Mesenteric fat pad (tissue), 1 donor: ENCODE data around the gene ANKRD18B. TPM values are rescaled to one million over a fixed set of nuclear protein-coding genes. Genes with fewer than 3 reads are reported as not detected.
"Not testable (repeated sequence)": the region's sequence is repeated elsewhere in the genome, so short reads cannot be mapped to it uniquely, and the experiment has no call there.

Source experiments
- DNase-seq: peaks from one replicate; pipeline ENCODE4 v3.0.0-alpha.2; 2020; ENCODE audit warnings: low spot score
- long read RNA-seq: library from polyadenylated mRNA; unstranded; transcript quantifications from one replicate; pipeline ENCODE4 v2.0.0, GENCODE V29; 2020
- total RNA-seq: library from RNA; stranded (reverse); fragmentation: NEBNext Ultra II Directional; extraction: Animal tissue kit (Norgen Biotek cat#: 25700); gene quantifications from one replicate; pipeline ENCODE4 v1.2.1, GENCODE V29; 2021
- donor health status: DM: yes; HTN: yes; CAD: no.

ANKRD18B gene
- total RNA-seq: not detected
- long read RNA-seq: 0 reads

GRCh38 chr9:33523397-33524305, at the start of gene ANKRD18B:
ANKRD18B (plus strand) TSS chr9:33524251; CDS start chr9:33524490, 239 bp downstream.
- not testable (repeated sequence) for DNase-seq

- DNase-seq: no peak
These were observed 48.7 kb upstream of the ANKRD18B start for GRCh38 chr9:33475357-33475756.

- peak; percentile 37 for DNase-seq
These were observed 47.5 kb upstream of the ANKRD18B start for GRCh38 chr9:33476503-33476902.

GRCh38 chr9:33480106-33480505, 43.9 kb upstream of the ANKRD18B start:
- DNase-seq: no peak

GRCh38 chr9:33480976-33481375, 43.1 kb upstream of the ANKRD18B start:
- no peak for DNase-seq

- DNase-seq: not testable (repeated sequence)
These were observed 38.7 kb upstream of the ANKRD18B start for GRCh38 chr9:33485312-33485711.

- DNase-seq: no peak
These were observed 35.0 kb upstream of the ANKRD18B start for GRCh38 chr9:33489066-33489465.

GRCh38 chr9:33493819-33494218, 30.2 kb upstream of the ANKRD18B start:
- not testable (repeated sequence) for DNase-seq

- no peak for DNase-seq
These were observed 25.7 kb upstream of the ANKRD18B start for GRCh38 chr9:33498387-33498786.

- DNase-seq: no peak
These were observed 17.3 kb upstream of the ANKRD18B start for GRCh38 chr9:33506626-33507370.

- no peak for DNase-seq
These were observed 13.5 kb upstream of the ANKRD18B start for GRCh38 chr9:33510262-33511183.

GRCh38 chr9:33511184-33511517, 12.9 kb upstream of the ANKRD18B start:
- not testable (repeated sequence) for DNase-seq

GRCh38 chr9:33512535-33512934, 11.5 kb upstream of the ANKRD18B start:
- not testable (repeated sequence) for DNase-seq

- not testable (repeated sequence) for DNase-seq
These were observed 8.6 kb upstream of the ANKRD18B start for GRCh38 chr9:33515342-33515995.

- not testable (repeated sequence) for DNase-seq
These were observed 7.7 kb upstream of the ANKRD18B start for GRCh38 chr9:33516397-33516796.

GRCh38 chr9:33517373-33517772, 6.7 kb upstream of the ANKRD18B start:
- DNase-seq: no peak

- not testable (repeated sequence) for DNase-seq
These were observed 6.0 kb upstream of the ANKRD18B start for GRCh38 chr9:33517934-33518577.

GRCh38 chr9:33521861-33522260, 2.2 kb upstream of the ANKRD18B start:
- DNase-seq: not testable (repeated sequence)

GRCh38 chr9:33524306-33524947, 376 bp downstream of the ANKRD18B start:
- DNase-seq: no peak
